ENCODE results near the gene FAM124A.

FAM124A gene

GRCh38 chr13:51323824-51324511, 101.8 kb downstream of the FAM124A start:
- no peaks in the 10 kb centered on the region for H3K79me2 ChIP-seq
- H3K4me3 ChIP-seq (ENCODE audit: low read depth, low read length): no peak overlapping the region
- TF ChIP-seq CTCF (IDR thresholded peaks at IDR 0.05): no peak
- H3K9ac ChIP-seq: no peak overlapping the region
- no peaks in the 10 kb centered on the region for H3K9me3 ChIP-seq (ENCODE audit: control insufficient read depth, low read length)
- no peaks in the 10 kb centered on the region for H3K27me3 ChIP-seq (ENCODE audit: control insufficient read depth, insufficient read depth, low read length)
- no peak overlapping the region for H3K27ac ChIP-seq
- H3K4me2 ChIP-seq (ENCODE audit: low read length): no peak overlapping the region
- H2AFZ ChIP-seq: no peak overlapping the region
- peaks cover 2% of the 10 kb centered on the region for H3K4me1 ChIP-seq
- no peaks in the 10 kb centered on the region for H3K36me3 ChIP-seq (ENCODE audit: control insufficient read depth, insufficient read depth, low read length)

GRCh38 chr13:51324714-51325420, 102.7 kb downstream of the FAM124A start:
- no peak for TF ChIP-seq CTCF (IDR thresholded peaks at IDR 0.05)
- Histone ChIP-seq H3K9me3 (ENCODE audit: control insufficient read depth, low read length) (no peaks in the 10 kb centered on the region), H3K27me3 (ENCODE audit: control insufficient read depth, insufficient read depth, low read length) (no peaks in the 10 kb centered on the region), H3K4me2 (ENCODE audit: low read length) (no peak overlapping the region), H3K9ac (no peak overlapping the region), H3K4me3 (ENCODE audit: low read depth, low read length) (no peak overlapping the region), H3K27ac (no peak overlapping the region), H3K79me2 (no peaks in the 10 kb centered on the region), H3K4me1 (peaks cover 2% of the 10 kb centered on the region), H3K36me3 (ENCODE audit: control insufficient read depth, insufficient read depth, low read length) (no peaks in the 10 kb centered on the region), H2AFZ (no peak overlapping the region)

- Histone ChIP-seq H3K4me1 (no peaks in the 10 kb centered on the region), H3K4me3 (ENCODE audit: low read depth, low read length) (no peak overlapping the region), H3K27ac (no peak overlapping the region), H3K9me3 (ENCODE audit: control insufficient read depth, low read length) (no peaks in the 10 kb centered on the region), H3K9ac (no peak overlapping the region), H3K36me3 (ENCODE audit: control insufficient read depth, insufficient read depth, low read length) (no peaks in the 10 kb centered on the region), H3K4me2 (ENCODE audit: low read length) (no peak overlapping the region), H3K79me2 (no peaks in the 10 kb centered on the region), H2AFZ (no peak overlapping the region), H3K27me3 (ENCODE audit: control insufficient read depth, insufficient read depth, low read length) (no peaks in the 10 kb centered on the region)
- TF ChIP-seq CTCF (IDR thresholded peaks at IDR 0.05): no peak
Observed at GRCh38 chr13:51325837-51326236, 103.6 kb downstream of the FAM124A start.

GRCh38 chr13:51326777-51327176, 104.6 kb downstream of the FAM124A start:
- H3K27ac ChIP-seq: no peak overlapping the region
- no peaks in the 10 kb centered on the region for H3K27me3 ChIP-seq (ENCODE audit: control insufficient read depth, insufficient read depth, low read length)
- no peak for TF ChIP-seq CTCF (IDR thresholded peaks at IDR 0.05)
- H3K9ac ChIP-seq: no peak overlapping the region
- H3K79me2 ChIP-seq: no peaks in the 10 kb centered on the region
- no peak overlapping the region for H3K4me3 ChIP-seq (ENCODE audit: low read depth, low read length)
- H3K9me3 ChIP-seq (ENCODE audit: control insufficient read depth, low read length): no peaks in the 10 kb centered on the region
- H3K4me1 ChIP-seq: no peaks in the 10 kb centered on the region
- no peak overlapping the region for H2AFZ ChIP-seq
- H3K36me3 ChIP-seq (ENCODE audit: control insufficient read depth, insufficient read depth, low read length): no peaks in the 10 kb centered on the region
- H3K4me2 ChIP-seq (ENCODE audit: low read length): no peak overlapping the region
